Activated T-helper 1 cell treated with Interleukin-2 at 50 U/mL for 16 hours (primary cell): Measurements from ENCODE around the gene BBOF1.
"Not testable (repeated sequence)": the region's sequence is repeated elsewhere in the genome, so short reads cannot be mapped to it uniquely, and the experiment has no call there.

ENCODE experiments used
- DNase-seq: peaks from one replicate; pipeline ENCODE4 v3.0.0-alpha.2; 2020; ENCODE audit warnings: low read depth

The BBOF1 gene

GRCh38 chr14:74018586-74019407, at the start of gene BBOF1, which contains the start of gene ENTPD5:
Gene BBOF1, plus strand, starts transcription at chr14:74019349. Its CDS starts 130 bp downstream, at chr14:74019479.
Gene ENTPD5, minus strand, starts transcription at chr14:74019288. Its CDS starts 31,186 bp downstream, at chr14:73988102.
- DNase-seq: peak; percentile 86

DNA sequence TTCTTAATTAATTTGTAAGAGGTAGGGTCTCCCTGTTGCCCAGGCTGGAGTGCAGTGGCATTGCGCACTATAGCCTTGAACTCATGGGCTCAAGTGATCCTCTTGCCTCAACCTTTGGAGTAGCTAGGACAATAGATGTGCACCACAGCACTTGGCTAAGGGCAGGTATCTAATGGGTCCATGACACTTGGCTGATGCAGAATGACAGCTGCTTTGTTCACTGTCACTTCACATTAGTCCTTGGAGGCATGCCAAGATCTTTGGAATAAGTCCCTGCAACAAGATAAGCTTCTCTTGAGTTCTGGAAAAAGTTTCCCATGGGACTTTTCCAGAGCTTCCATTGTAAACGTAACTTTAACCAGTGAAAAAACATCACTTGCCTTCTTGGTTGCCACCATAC, 45.7 kb upstream of the BBOF1 start:
- DNase-seq: no peak

DNA sequence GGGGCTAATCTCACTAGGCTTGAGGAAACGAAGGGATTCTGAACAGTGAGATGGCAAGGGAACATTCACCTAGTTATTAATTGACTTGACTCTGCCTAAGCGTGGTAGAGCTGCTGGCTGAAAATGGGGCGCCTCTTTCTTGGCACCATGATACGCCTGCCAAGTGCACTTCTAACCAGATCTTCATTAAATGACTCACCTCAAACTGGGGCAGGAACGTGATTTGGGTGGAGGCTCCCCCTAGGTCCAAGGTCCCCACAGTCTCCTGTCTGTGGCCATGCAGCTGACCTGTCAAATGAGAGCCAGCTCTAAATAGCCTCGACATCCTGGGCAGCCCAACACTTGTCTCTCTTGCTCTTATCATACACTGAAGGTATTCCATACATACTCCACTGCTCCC, 43.0 kb upstream of the BBOF1 start:
- DNase-seq: no peak

DNA sequence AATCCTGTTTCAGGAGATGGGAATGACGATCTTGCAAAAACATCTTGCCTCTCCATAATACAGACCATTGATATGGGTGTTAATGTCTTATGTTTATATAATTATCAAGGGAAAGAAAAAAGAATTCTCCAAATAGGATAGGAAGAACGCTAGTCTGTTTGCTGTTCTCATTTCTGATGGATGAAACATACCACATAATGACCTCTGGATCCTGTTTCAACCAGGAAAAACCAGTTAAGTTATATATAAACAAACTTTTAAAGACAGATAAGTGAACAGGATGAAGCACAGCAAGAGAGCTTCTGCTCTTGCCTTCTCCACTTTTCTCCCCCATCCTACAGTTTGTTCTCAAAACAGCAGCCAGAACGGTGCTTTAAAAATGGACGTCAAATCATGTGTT, 41.3 kb upstream of the BBOF1 start:
- no peak for DNase-seq

- DNase-seq: no peak
Measured at GRCh38 chr14:73988065-73988464, 31.1 kb upstream of the BBOF1 start.

DNA sequence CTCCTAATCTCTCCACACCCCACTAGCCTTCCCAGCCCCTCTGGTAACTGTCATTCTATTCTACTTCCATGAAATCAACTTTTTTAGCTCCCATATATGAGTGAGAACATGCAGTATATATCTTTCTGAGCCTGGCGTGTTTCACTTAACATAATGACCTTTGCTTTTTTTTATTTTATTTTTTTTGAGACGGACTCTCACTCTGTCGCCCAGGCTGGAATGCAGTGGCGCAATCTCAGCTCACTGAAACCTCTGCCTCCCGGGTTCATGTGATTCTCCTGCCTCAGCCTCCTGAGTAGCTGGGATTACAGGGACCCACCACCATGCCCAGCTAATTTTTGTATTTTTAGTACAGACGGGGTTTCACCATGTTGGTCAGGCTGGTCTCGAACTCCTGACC, 30.5 kb upstream of the BBOF1 start:
- not testable (repeated sequence) for DNase-seq

DNA sequence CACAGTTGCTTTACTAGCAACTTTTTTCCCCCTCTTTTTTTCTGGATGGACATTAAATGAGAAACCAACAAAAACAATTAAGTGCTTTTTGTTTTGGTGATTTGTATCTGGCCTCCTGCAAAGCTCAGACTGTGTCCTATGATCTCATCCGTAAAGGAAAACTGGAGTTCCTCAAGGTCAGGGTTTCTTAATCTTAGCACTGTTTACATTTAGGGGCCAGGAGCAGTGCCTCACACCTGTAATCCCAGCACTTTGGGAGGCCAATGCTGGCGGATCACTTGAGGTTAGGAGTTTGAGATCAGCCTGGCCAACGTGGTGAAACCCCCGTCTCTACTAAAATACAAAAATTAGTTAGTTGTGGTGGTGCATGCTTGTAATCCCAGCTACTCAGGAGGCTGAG, 28.1 kb upstream of the BBOF1 start:
- DNase-seq: no peak

DNA sequence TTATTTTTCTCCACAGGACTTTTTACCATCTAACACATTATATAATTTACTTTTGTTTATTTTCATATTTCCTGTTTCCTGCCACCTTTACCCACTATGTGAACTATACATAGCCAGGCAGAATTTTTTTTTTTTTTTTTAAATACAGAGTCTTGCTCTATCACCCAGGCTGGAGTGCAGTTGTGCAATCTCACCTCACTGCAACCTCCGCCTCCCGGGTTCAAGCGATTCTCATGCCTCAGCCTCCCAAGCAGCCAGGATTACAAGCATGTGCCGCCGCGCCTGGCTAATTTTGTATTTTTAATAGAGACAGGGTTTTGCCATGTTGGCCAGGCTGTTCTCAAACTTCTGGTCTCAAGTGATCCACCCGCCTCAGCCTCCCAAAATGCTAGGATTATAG, 24.2 kb upstream of the BBOF1 start:
- DNase-seq: not testable (repeated sequence)

DNA sequence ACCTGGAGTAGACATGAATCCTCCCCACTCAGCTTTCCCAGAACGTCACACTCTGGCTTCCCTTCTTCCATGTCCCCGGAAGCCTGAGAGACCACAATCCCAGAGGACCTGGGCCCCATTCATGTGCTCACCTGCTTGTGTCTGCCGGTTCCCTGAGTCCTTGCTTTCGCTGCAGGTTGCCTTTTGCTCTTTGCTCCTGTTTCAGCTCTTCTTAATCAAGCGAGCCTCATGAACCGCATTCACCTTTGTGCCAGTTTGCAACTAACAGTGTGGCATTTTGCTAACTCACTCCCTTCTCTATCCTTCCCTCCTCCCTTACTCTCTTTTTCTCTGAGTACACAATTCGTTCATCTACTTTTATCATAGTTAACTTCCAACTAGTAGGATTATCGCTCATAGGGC, 23.2 kb upstream of the BBOF1 start:
- DNase-seq: no peak

DNA sequence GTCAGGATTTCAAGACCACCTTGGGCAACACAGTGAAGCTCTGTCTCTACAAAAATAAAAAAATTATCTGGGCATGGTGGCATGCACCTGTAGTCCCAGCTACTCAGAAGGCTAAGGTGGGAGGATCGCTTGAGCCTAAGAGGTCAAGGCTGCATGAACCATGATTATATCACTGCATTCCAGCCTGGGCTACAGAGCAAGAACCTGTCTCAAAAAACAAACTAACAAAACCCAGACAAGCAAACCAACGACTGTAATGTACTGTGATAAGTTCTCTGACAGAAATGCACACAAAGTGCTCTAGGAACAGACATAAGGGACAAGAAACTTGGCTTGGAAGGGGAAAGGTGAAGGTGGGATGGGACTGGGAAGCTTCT, 22.4 kb upstream of the BBOF1 start:
- no peak for DNase-seq

- DNase-seq: no peak
Measured at GRCh38 chr14:73997108-73997943, 21.8 kb upstream of the BBOF1 start.

- no peak for DNase-seq
Measured at GRCh38 chr14:73997944-73998447, 21.2 kb upstream of the BBOF1 start.

DNA sequence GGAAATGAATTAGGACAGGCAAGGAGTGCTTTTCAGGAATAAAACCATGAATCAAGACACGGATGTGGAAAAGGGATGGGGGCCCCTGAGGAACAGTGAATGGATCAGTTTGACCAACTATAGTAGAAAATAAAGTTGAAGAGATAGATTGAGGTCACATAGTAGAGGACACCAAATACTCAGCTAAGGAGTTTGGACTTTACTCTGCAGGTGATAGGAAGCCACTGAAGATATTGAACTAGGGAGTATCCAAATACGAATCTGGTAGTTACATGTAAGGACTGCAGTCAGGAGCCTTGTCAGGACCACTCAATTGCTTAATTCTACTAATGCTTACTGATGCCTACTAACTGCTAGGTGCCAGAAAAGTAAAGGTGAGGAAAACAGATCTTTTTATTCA, 20.4 kb upstream of the BBOF1 start:
- no peak for DNase-seq

DNA sequence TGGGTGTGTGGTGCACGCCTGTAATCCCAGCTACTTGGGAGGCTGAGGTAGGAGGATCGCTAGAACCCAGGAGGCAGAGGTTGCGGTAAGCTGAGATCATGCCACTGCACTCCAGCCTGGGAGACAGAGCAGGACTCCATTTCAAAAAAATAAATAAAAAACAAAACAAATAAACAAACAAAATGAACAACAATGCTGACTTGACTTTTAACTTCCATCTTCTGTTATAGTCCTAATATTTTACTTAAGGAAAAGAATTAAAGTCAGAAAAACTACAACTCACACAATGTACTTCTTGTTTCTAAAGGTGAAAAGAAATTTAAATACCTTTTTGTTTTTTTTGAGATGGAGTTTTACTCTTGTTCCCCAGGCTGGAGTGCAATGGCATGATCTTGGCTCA, 13.5 kb upstream of the BBOF1 start:
- not testable (repeated sequence) for DNase-seq

- DNase-seq: no peak
Measured at GRCh38 chr14:74008843-74009499, 10.2 kb upstream of the BBOF1 start.

GRCh38 chr14:74014299-74014698, 4.8 kb upstream of the BBOF1 start:
- no peak for DNase-seq

- DNase-seq: no peak
Measured at GRCh38 chr14:74015176-74015575, 4.0 kb upstream of the BBOF1 start.

GRCh38 chr14:74015963-74016362, 3.2 kb upstream of the BBOF1 start:
- DNase-seq: no peak

DNA sequence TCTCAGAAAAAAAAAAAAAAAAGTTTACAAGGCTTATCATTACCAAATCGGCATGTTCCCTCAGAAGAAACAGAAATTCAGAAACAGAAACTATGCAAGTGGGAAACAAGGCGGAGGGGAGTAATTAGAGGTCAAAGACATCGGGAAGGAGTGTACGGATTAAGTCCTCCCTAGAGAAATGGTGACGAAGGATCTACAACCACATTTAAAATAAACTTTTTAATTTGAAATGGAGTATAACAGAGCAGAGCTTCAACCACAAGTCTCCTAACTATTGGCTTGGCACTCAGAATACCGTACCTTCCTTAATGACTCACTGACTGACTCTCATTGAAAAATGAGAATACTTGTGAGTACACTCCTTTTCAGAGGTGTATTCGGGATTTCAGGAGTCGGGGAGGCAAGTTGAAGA, 969 bp upstream of the BBOF1 start:
- no peak for DNase-seq

- DNase-seq: no peak
Measured at GRCh38 chr14:74019408-74020137, 424 bp downstream of the BBOF1 start.

- DNase-seq: no peak
Measured at GRCh38 chr14:74022346-74022745, 3.2 kb downstream of the BBOF1 start.

GRCh38 chr14:74029136-74029535, 10.0 kb downstream of the BBOF1 start:
- DNase-seq: no peak
